Measurements from ENCODE around the gene TRAPPC8.
"Not testable (repeated sequence)": the region's sequence is repeated elsewhere in the genome, so short reads cannot be mapped to it uniquely, and the experiment has no call there.

Gene TRAPPC8

GRCh38 chr18:31943878-31944816 is 1.2 kb upstream of the TRAPPC8 start:
- no peak for DNase-seq

GRCh38 chr18:31942291-31942998 is 483 bp downstream of the TRAPPC8 start:
- no peak for DNase-seq

GRCh38 chr18:31941010-31941809 is 1.7 kb downstream of the TRAPPC8 start:
- DNase-seq = no peak

GRCh38 chr18:31934773-31935172 is 8.2 kb downstream of the TRAPPC8 start:
- DNase-seq = not testable (repeated sequence)

- no peak for DNase-seq
These were observed 11.1 kb downstream of the TRAPPC8 start for GRCh38 chr18:31931886-31932240.

- no peak for DNase-seq
These were observed 11.6 kb downstream of the TRAPPC8 start for GRCh38 chr18:31931163-31931885.

GRCh38 chr18:31929273-31929672 is 13.7 kb downstream of the TRAPPC8 start:
- no peak for DNase-seq

- DNase-seq = not testable (repeated sequence)
These were observed 15.9 kb downstream of the TRAPPC8 start for GRCh38 chr18:31926988-31927387.

- no peak for DNase-seq
These were observed 22.7 kb downstream of the TRAPPC8 start for GRCh38 chr18:31920277-31920676.

- not testable (repeated sequence) for DNase-seq
These were observed 23.6 kb downstream of the TRAPPC8 start for GRCh38 chr18:31919366-31919765.

GRCh38 chr18:31918733-31919132 is 24.2 kb downstream of the TRAPPC8 start:
- no peak for DNase-seq

GRCh38 chr18:31901063-31901462 is 41.9 kb downstream of the TRAPPC8 start:
- no peak for DNase-seq

- not testable (repeated sequence) for DNase-seq
These were observed 43.2 kb downstream of the TRAPPC8 start for GRCh38 chr18:31899771-31900170.

GRCh38 chr18:31892936-31893335 is 50.0 kb downstream of the TRAPPC8 start:
- DNase-seq = no peak

GRCh38 chr18:31891566-31891965 is 51.4 kb downstream of the TRAPPC8 start:
- no peak for DNase-seq

GRCh38 chr18:31884020-31884419 is 58.9 kb downstream of the TRAPPC8 start:
- no peak for DNase-seq

GRCh38 chr18:31880186-31880898 is 62.6 kb downstream of the TRAPPC8 start:
- no peak for DNase-seq

- DNase-seq = no peak
These were observed 64.6 kb downstream of the TRAPPC8 start for GRCh38 chr18:31878358-31878757.

- no peak for DNase-seq
These were observed 65.0 kb downstream of the TRAPPC8 start for GRCh38 chr18:31877900-31878299.

- no peak for DNase-seq
These were observed 66.2 kb downstream of the TRAPPC8 start for GRCh38 chr18:31876707-31877106.

GRCh38 chr18:31875301-31875700 is 67.6 kb downstream of the TRAPPC8 start:
- DNase-seq = no peak

GRCh38 chr18:31863103-31863502 is 79.8 kb downstream of the TRAPPC8 start:
- DNase-seq = no peak
